Panc1 (cell line): ENCODE data around the gene BARX2.

Source experiments
- POLR2AphosphoS5 ChIP-seq: IDR thresholded peaks from 2 replicates; pipeline ENCODE4 v1.6.1; 2012; ENCODE audit warnings: mild to moderate bottlenecking, low read depth, low read length, moderate library complexity
- TCF7L2 ChIP-seq: IDR thresholded peaks from 2 replicates; pipeline ENCODE4 v1.6.1; 2011; ENCODE audit warnings: mild to moderate bottlenecking, low read depth, low read length, inconsistent platforms
- TF ChIP-seq, protein P1 (sequence below): fragments of 450-650 bp; IDR thresholded peaks from 2 replicates; pipeline ENCODE4 v1.5.1; 2017; ENCODE audit warnings: mild to moderate bottlenecking
- TF ChIP-seq, protein P2 (sequence below), 2 experiments: IDR thresholded peaks; 2 replicates each; pipeline ENCODE4 v1.6.1; 2011 to 2012; ENCODE audit warnings: low read depth in 2 of 2, control low read depth in 1 of 2, low read length in 1 of 2, mild to moderate bottlenecking in 1 of 2, moderate library complexity in 1 of 2; ENCODE audit not compliant: insufficient read depth in 1 of 2

DNA sequence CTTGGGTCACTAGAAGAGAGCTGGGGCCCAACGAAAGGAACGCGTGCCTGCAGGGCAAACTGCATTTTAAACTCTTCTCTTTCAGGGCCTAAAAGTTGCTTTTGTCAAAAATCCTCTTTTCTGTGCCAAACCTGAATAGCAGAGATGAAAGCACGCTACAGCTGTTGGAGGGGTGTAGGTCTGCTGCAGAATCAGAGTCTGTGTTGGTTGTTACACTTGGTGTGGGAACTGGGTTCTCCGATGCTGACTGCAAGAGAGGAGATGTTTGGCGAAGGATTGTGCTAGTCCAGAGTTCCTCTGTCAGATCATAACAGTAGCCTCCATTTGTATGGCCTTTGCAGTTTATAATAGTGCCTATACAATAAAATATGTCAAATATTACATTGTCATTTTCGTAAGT is 41.8 kb downstream of the BARX2 start:
- TF ChIP-seq, protein P1, sequence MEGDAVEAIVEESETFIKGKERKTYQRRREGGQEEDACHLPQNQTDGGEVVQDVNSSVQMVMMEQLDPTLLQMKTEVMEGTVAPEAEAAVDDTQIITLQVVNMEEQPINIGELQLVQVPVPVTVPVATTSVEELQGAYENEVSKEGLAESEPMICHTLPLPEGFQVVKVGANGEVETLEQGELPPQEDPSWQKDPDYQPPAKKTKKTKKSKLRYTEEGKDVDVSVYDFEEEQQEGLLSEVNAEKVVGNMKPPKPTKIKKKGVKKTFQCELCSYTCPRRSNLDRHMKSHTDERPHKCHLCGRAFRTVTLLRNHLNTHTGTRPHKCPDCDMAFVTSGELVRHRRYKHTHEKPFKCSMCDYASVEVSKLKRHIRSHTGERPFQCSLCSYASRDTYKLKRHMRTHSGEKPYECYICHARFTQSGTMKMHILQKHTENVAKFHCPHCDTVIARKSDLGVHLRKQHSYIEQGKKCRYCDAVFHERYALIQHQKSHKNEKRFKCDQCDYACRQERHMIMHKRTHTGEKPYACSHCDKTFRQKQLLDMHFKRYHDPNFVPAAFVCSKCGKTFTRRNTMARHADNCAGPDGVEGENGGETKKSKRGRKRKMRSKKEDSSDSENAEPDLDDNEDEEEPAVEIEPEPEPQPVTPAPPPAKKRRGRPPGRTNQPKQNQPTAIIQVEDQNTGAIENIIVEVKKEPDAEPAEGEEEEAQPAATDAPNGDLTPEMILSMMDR, result no peak
- TF ChIP-seq, protein P2, sequence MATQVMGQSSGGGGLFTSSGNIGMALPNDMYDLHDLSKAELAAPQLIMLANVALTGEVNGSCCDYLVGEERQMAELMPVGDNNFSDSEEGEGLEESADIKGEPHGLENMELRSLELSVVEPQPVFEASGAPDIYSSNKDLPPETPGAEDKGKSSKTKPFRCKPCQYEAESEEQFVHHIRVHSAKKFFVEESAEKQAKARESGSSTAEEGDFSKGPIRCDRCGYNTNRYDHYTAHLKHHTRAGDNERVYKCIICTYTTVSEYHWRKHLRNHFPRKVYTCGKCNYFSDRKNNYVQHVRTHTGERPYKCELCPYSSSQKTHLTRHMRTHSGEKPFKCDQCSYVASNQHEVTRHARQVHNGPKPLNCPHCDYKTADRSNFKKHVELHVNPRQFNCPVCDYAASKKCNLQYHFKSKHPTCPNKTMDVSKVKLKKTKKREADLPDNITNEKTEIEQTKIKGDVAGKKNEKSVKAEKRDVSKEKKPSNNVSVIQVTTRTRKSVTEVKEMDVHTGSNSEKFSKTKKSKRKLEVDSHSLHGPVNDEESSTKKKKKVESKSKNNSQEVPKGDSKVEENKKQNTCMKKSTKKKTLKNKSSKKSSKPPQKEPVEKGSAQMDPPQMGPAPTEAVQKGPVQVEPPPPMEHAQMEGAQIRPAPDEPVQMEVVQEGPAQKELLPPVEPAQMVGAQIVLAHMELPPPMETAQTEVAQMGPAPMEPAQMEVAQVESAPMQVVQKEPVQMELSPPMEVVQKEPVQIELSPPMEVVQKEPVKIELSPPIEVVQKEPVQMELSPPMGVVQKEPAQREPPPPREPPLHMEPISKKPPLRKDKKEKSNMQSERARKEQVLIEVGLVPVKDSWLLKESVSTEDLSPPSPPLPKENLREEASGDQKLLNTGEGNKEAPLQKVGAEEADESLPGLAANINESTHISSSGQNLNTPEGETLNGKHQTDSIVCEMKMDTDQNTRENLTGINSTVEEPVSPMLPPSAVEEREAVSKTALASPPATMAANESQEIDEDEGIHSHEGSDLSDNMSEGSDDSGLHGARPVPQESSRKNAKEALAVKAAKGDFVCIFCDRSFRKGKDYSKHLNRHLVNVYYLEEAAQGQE (IDR thresholded peaks at IDR 0.05; ENCODE audit: insufficient read depth in 1 of 2, low read depth in 2 of 2, low read length in 1 of 2), result no peak
- TF ChIP-seq TCF7L2, result no peak
- no peak for TF ChIP-seq POLR2AphosphoS5
